OCI-LY1 (cell line): ENCODE measurements around the gene ZFP64.
"Not testable (repeated sequence)": the region's sequence is repeated elsewhere in the genome, so short reads cannot be mapped to it uniquely, and the experiment has no call there.

ENCODE experiments used
- H2AFZ ChIP-seq: fragments of 200-600 bp; sonication (generic), shearing (Covaris generic); 2 replicates; pipeline ENCODE4 v1.6.0; 2014; ENCODE audit warnings: antibody characterized with exemption, mild to moderate bottlenecking, low read length
- H3F3A ChIP-seq: fragments of 200-600 bp; sonication (generic), shearing (Covaris generic); 2 replicates; pipeline ENCODE4 v1.6.0; 2014; ENCODE audit warnings: mild to moderate bottlenecking, antibody characterized with exemption, low read length, moderate library complexity; ENCODE audit not compliant: insufficient read depth
- H3K27ac ChIP-seq: fragments of 200-600 bp; sonication (generic); 2 replicates; pipeline ENCODE4 v1.5.1; 2014; ENCODE audit warnings: low read length, mixed run types, mild to moderate bottlenecking, low read depth; ENCODE audit not compliant: poor library complexity, severe bottlenecking
- H3K27me3 ChIP-seq: fragments of 200-600 bp; sonication (generic); 2 replicates; pipeline ENCODE4 v1.6.0; 2014; ENCODE audit warnings: antibody characterized with exemption, mild to moderate bottlenecking, low read length, moderate library complexity; ENCODE audit not compliant: insufficient read depth
- H3K36me3 ChIP-seq: fragments of 200-600 bp; sonication (generic); 2 replicates; pipeline ENCODE4 v1.6.1; 2014; ENCODE audit warnings: mild to moderate bottlenecking, antibody characterized with exemption, low read length, moderate library complexity, mixed read lengths; ENCODE audit not compliant: insufficient read depth
- H3K4me1 ChIP-seq: fragments of 200-600 bp; sonication (generic); 2 replicates; pipeline ENCODE4 v1.5.1; 2014; ENCODE audit warnings: mild to moderate bottlenecking, low read length, moderate library complexity; ENCODE audit not compliant: insufficient read depth, severe bottlenecking
- H3K4me2 ChIP-seq: fragments of 200-600 bp; sonication (generic), shearing (Covaris generic); 2 replicates; pipeline ENCODE4 v1.6.1; 2014; ENCODE audit warnings: low read length
- H3K4me3 ChIP-seq: fragments of 200-600 bp; sonication (generic); 2 replicates; pipeline ENCODE4 v1.5.1; 2014; ENCODE audit warnings: low read length, low read depth, mild to moderate bottlenecking, mixed read lengths; ENCODE audit not compliant: poor library complexity, severe bottlenecking
- H3K79me2 ChIP-seq: fragments of 200-600 bp; shearing (Covaris generic); 2 replicates; pipeline ENCODE4 v1.6.1; 2016; ENCODE audit warnings: mixed run types, low read length, mixed read lengths; ENCODE audit not compliant: insufficient read depth
- H3K9ac ChIP-seq: fragments of 200-600 bp; sonication (generic), shearing (Covaris generic); 2 replicates; pipeline ENCODE4 v1.6.1; 2014; ENCODE audit warnings: mild to moderate bottlenecking, low read length, mixed read lengths
- H3K9me2 ChIP-seq: fragments of 200-600 bp; sonication (generic), shearing (Covaris generic); 2 replicates; pipeline ENCODE4 v1.6.1; 2014; ENCODE audit warnings: low read depth, mild to moderate bottlenecking, low read length, mixed read lengths
- H3K9me3 ChIP-seq: fragments of 200-600 bp; shearing (Covaris generic); 2 replicates; pipeline ENCODE4 v1.6.1; 2014; ENCODE audit warnings: low read length, mixed read lengths
- H4K20me1 ChIP-seq: fragments of 200-600 bp; sonication (generic), shearing (Covaris generic); 2 replicates; pipeline ENCODE4 v1.6.0; 2016; ENCODE audit warnings: mild to moderate bottlenecking, low read length; ENCODE audit not compliant: insufficient read depth
- CTCF ChIP-seq: fragments of 200-600 bp; sonication (generic), shearing (Covaris generic); IDR thresholded peaks from 2 replicates; pipeline ENCODE4 v1.5.1; 2017; ENCODE audit warnings: mild to moderate bottlenecking, antibody characterized with exemption, low read length, moderate library complexity, mixed read lengths
- EZH2 ChIP-seq: fragments of 200-600 bp; sonication (generic), shearing (Covaris generic); IDR thresholded peaks from 2 replicates; pipeline ENCODE4 v1.8.0; 2017; ENCODE audit warnings: borderline replicate concordance, mixed run types, mild to moderate bottlenecking, antibody characterized with exemption, low read length, moderate library complexity, mixed read lengths

ZFP64 gene

GRCh38 chr20:52231230-52231746 lies 39.7 kb upstream of the ZFP64 start:
- H3K9me2 ChIP-seq: no peaks in the 10 kb centered on the region

GRCh38 chr20:52230409-52230808 lies 38.8 kb upstream of the ZFP64 start:
- H3K36me3 ChIP-seq: no peaks in the 10 kb centered on the region
- H3K4me3 ChIP-seq: no peak overlapping the region
- H3F3A ChIP-seq: no peaks in the 10 kb centered on the region
- no peaks in the 10 kb centered on the region; the same call in 1 of the 2 replicates for H3K27me3 ChIP-seq
- H3K79me2 ChIP-seq: no peaks in the 10 kb centered on the region
- H4K20me1 ChIP-seq: no peaks in the 10 kb centered on the region
- H3K27ac ChIP-seq: no peak overlapping the region
- no peaks in the 10 kb centered on the region for H3K9me2 ChIP-seq
- H3K9ac ChIP-seq: no peak overlapping the region
- H3K4me1 ChIP-seq: no peaks in the 10 kb centered on the region
- no peak overlapping the region for H3K4me2 ChIP-seq
- TF ChIP-seq EZH2 (no peak), CTCF (no peak)
- no peak overlapping the region for H2AFZ ChIP-seq
- no peaks in the 10 kb centered on the region for H3K9me3 ChIP-seq

More at GRCh38 chr20:52231230-52231746, 39.7 kb upstream of the ZFP64 start:
- no peaks in the 10 kb centered on the region; the same call in 1 of the 2 replicates for H3K27me3 ChIP-seq
- H3K27ac ChIP-seq: no peak overlapping the region
- H3K9ac ChIP-seq: no peak overlapping the region
- H2AFZ ChIP-seq: no peak overlapping the region
- TF ChIP-seq EZH2 (no peak), CTCF (no peak)
- H3K36me3 ChIP-seq: no peaks in the 10 kb centered on the region
- H3F3A ChIP-seq: no peaks in the 10 kb centered on the region
- H3K4me3 ChIP-seq: no peak overlapping the region
- H4K20me1 ChIP-seq: no peaks in the 10 kb centered on the region
- H3K4me2 ChIP-seq: no peak overlapping the region
- H3K79me2 ChIP-seq: no peaks in the 10 kb centered on the region
- H3K9me3 ChIP-seq: no peaks in the 10 kb centered on the region
- no peaks in the 10 kb centered on the region for H3K4me1 ChIP-seq

GRCh38 chr20:52229346-52229745 lies 37.8 kb upstream of the ZFP64 start:
- not testable (repeated sequence) for H3K4me3 ChIP-seq, H3K9me3 ChIP-seq, H2AFZ ChIP-seq, H3K79me2 ChIP-seq, H3K4me2 ChIP-seq, H3K9me2 ChIP-seq, H4K20me1 ChIP-seq, H3K4me1 ChIP-seq, H3K27ac ChIP-seq, H3F3A ChIP-seq, H3K9ac ChIP-seq, H3K36me3 ChIP-seq, H3K27me3 ChIP-seq

- Histone ChIP-seq H3K4me1 (no peaks in the 10 kb centered on the region), H3K4me2 (no peak overlapping the region), H3K36me3 (no peaks in the 10 kb centered on the region), H3K79me2 (no peaks in the 10 kb centered on the region), H2AFZ (no peak overlapping the region), H3K4me3 (no peak overlapping the region), H3F3A (no peaks in the 10 kb centered on the region), H4K20me1 (no peaks in the 10 kb centered on the region), H3K9me3 (no peaks in the 10 kb centered on the region), H3K27ac (no peak overlapping the region), H3K9ac (no peak overlapping the region), H3K9me2 (no peaks in the 10 kb centered on the region), H3K27me3 (no peaks in the 10 kb centered on the region)
- no peak for TF ChIP-seq EZH2
- no peak for TF ChIP-seq CTCF
These were observed 34.8 kb upstream of the ZFP64 start for GRCh38 chr20:52226370-52226769.
